Thyroid gland (tissue), 4 donors: ENCODE results near the gene OSCAR. TPM values are rescaled to one million over a fixed set of nuclear protein-coding genes. Genes with fewer than 3 reads are reported as not detected.

Source experiments
- DNase-seq, 2 donors: peaks; one replicate each; pipeline ENCODE4 v3.0.0-alpha.2; 2019
- H3K27ac ChIP-seq, 3 donors: fragments of 200-600 bp; sonication (generic); 1 replicate in 2 of 3; 2 replicates in 1 of 3; pipeline ENCODE4 v1.5.1; 2016 to 2019; ENCODE audit warnings: mild to moderate bottlenecking in 1 of 3, moderate library complexity in 1 of 3
- H3K27me3 ChIP-seq: fragments of 200-600 bp; sonication (generic); one replicate; pipeline ENCODE4 v1.5.1; 2019
- H3K36me3 ChIP-seq, 2 donors: fragments of 200-600 bp; sonication (generic); one replicate each; pipeline ENCODE4 v1.5.1; 2016 to 2019
- H3K4me1 ChIP-seq, 2 donors: fragments of 200-600 bp; sonication (generic); one replicate each; pipeline ENCODE4 v1.5.1; 2017 to 2019
- H3K4me3 ChIP-seq, 3 donors: fragments of 200-600 bp; sonication (generic); replicated peaks in 1 of 3; 1 replicate in 2 of 3; 2 replicates in 1 of 3; pipeline ENCODE4 v1.5.1; 2016; ENCODE audit warnings: mild to moderate bottlenecking in 1 of 3
- H3K9me3 ChIP-seq: fragments of 200-600 bp; sonication (generic); one replicate; pipeline ENCODE4 v1.5.1; 2017
- CTCF ChIP-seq, 6 experiments: fragments of 200-600 bp in 3 of 6; fragments of 450-650 bp in 3 of 6; sonication (generic) in 3 of 6; IDR thresholded peaks; one replicate each; pipeline ENCODE4 v1.5.1; 2016 to 2019; ENCODE audit warnings: antibody characterized with exemption in 6 of 6, mild to moderate bottlenecking in 2 of 6, inconsistent platforms in 1 of 6, moderate library complexity in 1 of 6
- POLR2A ChIP-seq, 2 donors: fragments of 450-650 bp; IDR thresholded peaks; one replicate each; pipeline ENCODE4 v1.6.1; 2017; ENCODE audit warnings: antibody characterized with exemption in 2 of 2, mild to moderate bottlenecking in 2 of 2, moderate library complexity in 1 of 2
- WGBS, 2 donors: methylation state at CpG; one replicate each; pipeline ENCODE4 v1.1.5; 2017; 5-methylcytosine and 5-hydroxymethylcytosine counted together
- intact Hi-C: fragments of 100-400 bp; cut with DNase I; formaldehyde crosslinking; loops from one replicate; pipeline ENCODE4 v1.15.1; 2023
- total RNA-seq, 4 donors: library from RNA; depleted of rRNA; stranded (reverse); fragments of >200 nt; gene quantifications; one replicate each; pipeline ENCODE4 v1.2.3, GENCODE V29; 2016

Gene OSCAR
- total RNA-seq, 4 donors from 2014 or later, result 0.39 to 1.1 (median 0.96) TPM; not detected in 1

GRCh38 chr19:54095136-54095858 lies 5.3 kb downstream of the OSCAR start:
- no peak for TF ChIP-seq CTCF (IDR thresholded peaks at IDR 0.05)
- WGBS, 2 donors, result 44 to 75% methylated on average over 11 to 19 of the region's 22 CpGs
- no peak for DNase-seq

DNA sequence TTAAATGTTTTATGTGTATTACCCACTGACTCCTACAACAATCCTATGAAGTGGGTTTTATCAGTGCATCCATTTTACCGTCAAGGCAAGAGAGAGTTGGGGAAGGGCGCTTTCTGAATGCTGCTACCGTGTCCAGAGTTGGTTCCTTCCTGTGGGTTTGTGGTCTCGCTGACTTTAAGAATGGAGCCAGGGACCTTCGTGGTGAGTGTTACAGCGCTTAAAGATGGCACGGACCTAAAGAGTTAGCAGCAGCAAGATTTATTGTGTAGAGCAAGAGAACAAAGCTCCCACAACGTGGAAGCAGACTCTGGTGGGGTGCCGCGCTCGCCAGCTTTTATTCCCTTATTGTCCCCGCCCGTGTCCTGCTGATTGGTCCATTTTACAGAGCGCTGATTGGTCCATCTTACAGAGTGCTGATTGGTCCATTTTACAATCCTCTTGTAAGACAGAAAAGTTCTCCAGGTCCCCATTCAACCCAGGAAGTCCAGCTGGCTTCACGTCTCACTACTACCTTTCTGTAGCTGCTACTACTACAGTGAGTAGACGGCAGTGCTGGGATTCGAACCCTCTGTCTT lies 6.1 kb downstream of the OSCAR start:
- H3K9me3 ChIP-seq, result no peaks in the 10 kb centered on the region
- intact Hi-C loops, result no loop called here
- H3K27me3 ChIP-seq, result peaks cover 4% of the 10 kb centered on the region
- no peak overlapping the region for H3K27ac ChIP-seq
- no peaks in the 10 kb centered on the region for H3K36me3 ChIP-seq
- no peak overlapping the region for H3K4me3 ChIP-seq
- H3K4me1 ChIP-seq, result peaks cover 5 to 8% of the 10 kb centered on the region in 2 donors
- TF ChIP-seq POLR2A (IDR thresholded peaks at IDR 0.05) (no peak), CTCF (IDR thresholded peaks at IDR 0.05) (no peak)
- DNase-seq, result no peak
- 83 to 86% methylated on average over 17 of the region's 17 CpGs for WGBS, 2 donors

More at GRCh38 chr19:54095136-54095858, 5.3 kb downstream of the OSCAR start:
- Histone ChIP-seq H3K9me3 (no peaks in the 10 kb centered on the region), H3K36me3 (no peaks in the 10 kb centered on the region), H3K27me3 (peaks cover 4% of the 10 kb centered on the region), H3K4me1 (peaks cover 5 to 8% of the 10 kb centered on the region in 2 donors), H3K4me3 (peak overlapping the region in 1 of 3 donors; percentile 1), H3K27ac (no peak overlapping the region)
- intact Hi-C loops, result no loop called here

- H3K27me3 ChIP-seq, result no peaks in the 10 kb centered on the region
- DNase-seq, result no peak
- intact Hi-C loops, result no loop called here
- H3K9me3 ChIP-seq, result no peaks in the 10 kb centered on the region
- TF ChIP-seq POLR2A (IDR thresholded peaks at IDR 0.05) (no peak), CTCF (IDR thresholded peaks at IDR 0.05) (no peak)
- WGBS, 2 donors, result 90 to 91% methylated on average over 3 of the region's 3 CpGs
- no peaks in the 10 kb centered on the region for H3K36me3 ChIP-seq
- H3K27ac ChIP-seq, result no peak overlapping the region
- no peak overlapping the region for H3K4me3 ChIP-seq
- no peaks in the 10 kb centered on the region for H3K4me1 ChIP-seq
Measured at GRCh38 chr19:54084410-54084809, 16.2 kb downstream of the OSCAR start.

- H3K27ac ChIP-seq, result no peak within 1 kb of the TSS
- no peaks in the 10 kb centered on the region for H3K9me3 ChIP-seq
- no peaks in the 10 kb centered on the region for H3K36me3 ChIP-seq
- DNase-seq, result no peak
- 75 to 83% methylated on average over 7 of the region's 7 CpGs for whole genome bisulfite sequencing, 2 donors
- no peak for TF ChIP-seq CTCF (IDR thresholded peaks at IDR 0.05)
- no peak for TF ChIP-seq POLR2A (IDR thresholded peaks at IDR 0.05)
- no peak within 1 kb of the TSS for H3K4me3 ChIP-seq
- no peaks in the 10 kb centered on the region for H3K27me3 ChIP-seq
- H3K4me1 ChIP-seq, result no peaks in the 10 kb centered on the region
- intact Hi-C loops, result no loop called here
Measured at GRCh38 chr19:54081032-54081431, 19.6 kb downstream of the OSCAR start, which contains the start of gene TARM1. TARM1 (minus strand) TSS chr19:54081365; CDS start chr19:54081340, 25 bp downstream.

DNA sequence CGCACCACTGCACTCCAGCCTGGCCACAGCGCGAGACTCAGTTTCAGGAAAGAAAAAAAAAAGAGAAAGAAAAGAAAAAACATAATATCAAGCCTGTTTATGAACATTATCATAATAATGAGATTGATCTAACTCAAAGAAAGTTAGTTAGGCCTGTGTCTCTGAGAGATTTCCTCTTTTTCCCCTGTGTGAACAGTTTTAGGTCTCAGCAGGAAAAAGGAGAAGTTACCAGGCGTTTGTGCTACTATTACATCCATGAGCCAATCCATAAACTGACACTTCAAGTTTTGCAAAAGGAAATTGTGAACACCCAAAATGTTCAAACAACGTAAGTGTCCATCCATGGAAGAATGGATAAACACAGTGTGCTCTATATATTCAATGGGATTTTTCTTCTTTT lies 23.3 kb downstream of the OSCAR start:
- 82 to 86% methylated on average over 5 of the region's 5 CpGs for WGBS, 2 donors
- intact Hi-C loops, result no loop called here
- no peak overlapping the region for H3K27ac ChIP-seq
- H3K9me3 ChIP-seq, result no peaks in the 10 kb centered on the region
- no peak for TF ChIP-seq POLR2A (IDR thresholded peaks at IDR 0.05)
- H3K4me3 ChIP-seq, result no peak overlapping the region
- DNase-seq, result no peak
- no peaks in the 10 kb centered on the region for H3K36me3 ChIP-seq
- H3K27me3 ChIP-seq, result no peaks in the 10 kb centered on the region
- H3K4me1 ChIP-seq, result no peaks in the 10 kb centered on the region
